Activated CD8-positive, alpha-beta memory T cell treated with anti-CD3 and anti-CD28 coated beads for 1 hour (primary cell): ENCODE measurements around the gene TENT5C.

Experiments used
- DNase-seq, 2 donors: peaks; one replicate each; pipeline ENCODE4 v3.0.0-alpha.2; 2020; ENCODE audit warnings: low read depth in 1 of 2; ENCODE audit errors: extremely low read depth in 1 of 2

The TENT5C gene

GRCh38 chr1:117572546-117572945, 33.3 kb upstream of the TENT5C start:
- DNase-seq, result no peak

- no peak for DNase-seq
These were observed 32.3 kb upstream of the TENT5C start for GRCh38 chr1:117573386-117574023.

- DNase-seq, result no peak
These were observed 31.6 kb upstream of the TENT5C start for GRCh38 chr1:117574161-117574835.

- no peak for DNase-seq
These were observed 30.1 kb upstream of the TENT5C start for GRCh38 chr1:117575586-117576225.

- no peak for DNase-seq
These were observed 29.6 kb upstream of the TENT5C start for GRCh38 chr1:117576236-117576635.

- DNase-seq, result no peak
These were observed 28.5 kb upstream of the TENT5C start for GRCh38 chr1:117577191-117577885.

GRCh38 chr1:117578466-117578865, 27.4 kb upstream of the TENT5C start:
- no peak for DNase-seq

GRCh38 chr1:117579221-117579906, 26.5 kb upstream of the TENT5C start:
- no peak for DNase-seq

GRCh38 chr1:117580436-117580835, 25.4 kb upstream of the TENT5C start:
- DNase-seq, result no peak

- no peak for DNase-seq
These were observed 25.0 kb upstream of the TENT5C start for GRCh38 chr1:117580882-117581281.

- no peak for DNase-seq
These were observed 24.4 kb upstream of the TENT5C start for GRCh38 chr1:117581391-117581943.

- no peak for DNase-seq
These were observed 23.4 kb upstream of the TENT5C start for GRCh38 chr1:117582451-117582850.

GRCh38 chr1:117583247-117583646, 22.6 kb upstream of the TENT5C start:
- no peak for DNase-seq

GRCh38 chr1:117584181-117584580, 21.7 kb upstream of the TENT5C start:
- DNase-seq, result no peak

GRCh38 chr1:117585086-117585485, 20.8 kb upstream of the TENT5C start:
- no peak for DNase-seq

GRCh38 chr1:117586337-117586736, 19.5 kb upstream of the TENT5C start:
- no peak for DNase-seq

GRCh38 chr1:117586747-117587498, 18.9 kb upstream of the TENT5C start:
- DNase-seq, result no peak

GRCh38 chr1:117587499-117588356, 18.1 kb upstream of the TENT5C start:
- no peak for DNase-seq

- no peak for DNase-seq
These were observed 16.3 kb upstream of the TENT5C start for GRCh38 chr1:117589544-117589943.
